Stimulated activated effector memory CD8-positive, alpha-beta T cell treated with anti-CD3 and anti-CD28 coated beads, Interleukin-12 subunit alpha, Interleukin-12 subunit beta, amount 100 ng/mL, for 72 hours (primary cell): ENCODE measurements around the gene TPP1.

Experiments used
- ATAC-seq: fragments of 150-1000 bp; cut with Tn5 transposase; 2 replicates; pipeline ENCODE4 v1.10.0; 2021
- DNase-seq, 2 donors: peaks; one replicate each; pipeline ENCODE4 v3.0.0; 2021 to 2022; ENCODE audit warnings: low spot score in 2 of 2
- H3K27ac Mint-ChIP-seq: one replicate; pipeline ENCODE4 v1.8.0; 2022; ENCODE audit warnings: mild to moderate bottlenecking, mixed read lengths
- H3K36me3 Mint-ChIP-seq: one replicate; pipeline ENCODE4 v1.8.0; 2022; ENCODE audit warnings: mild to moderate bottlenecking, mixed read lengths
- H3K4me1 Mint-ChIP-seq: one replicate; pipeline ENCODE4 v1.8.0; 2022; ENCODE audit warnings: mixed read lengths
- H3K4me3 Mint-ChIP-seq: one replicate; pipeline ENCODE4 v1.8.0; 2022; ENCODE audit warnings: mild to moderate bottlenecking, mixed read lengths
- H3K9me3 Mint-ChIP-seq: one replicate; pipeline ENCODE4 v1.8.0; 2022; ENCODE audit warnings: mixed read lengths

Gene TPP1

DNA sequence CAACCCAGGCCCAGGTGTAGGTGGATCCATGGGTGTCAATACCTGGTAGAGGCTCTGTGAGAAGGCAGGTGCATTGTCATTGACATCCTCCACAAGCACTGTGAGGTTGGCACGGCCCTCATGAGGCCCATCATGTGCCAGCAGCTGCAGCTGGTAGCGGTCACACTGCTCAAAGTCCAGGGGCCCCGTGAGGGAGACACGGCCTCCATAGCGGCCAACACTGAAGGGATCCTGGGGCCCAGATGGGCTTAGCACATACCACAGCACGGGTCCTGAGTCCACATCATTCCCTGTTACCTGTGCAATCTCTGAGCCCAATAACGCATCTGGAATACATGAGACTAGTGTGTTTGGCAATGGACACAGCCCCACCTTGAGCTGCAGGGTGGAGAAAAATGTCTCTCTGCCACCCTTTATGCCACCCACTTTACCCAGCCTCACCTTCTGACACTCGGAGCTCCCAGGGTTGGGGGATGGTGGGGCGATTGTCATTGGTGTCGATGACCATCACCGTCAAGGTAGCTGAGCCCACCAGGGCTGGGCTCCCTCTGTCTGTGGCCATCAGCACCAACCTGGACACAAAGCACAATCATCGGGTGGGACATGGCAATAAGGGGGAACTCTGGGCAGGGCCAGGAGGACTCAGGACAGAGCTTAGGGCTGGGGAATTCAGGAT, 6.1 kb upstream of the TPP1 start:
- Mint-ChIP-seq H3K4me1 (peaks cover 23% of the 10 kb centered on the region), H3K9me3 (no peaks in the 10 kb centered on the region), H3K4me3 (no peak overlapping the region), H3K36me3 (no peaks in the 10 kb centered on the region), H3K27ac (no peak overlapping the region)
- DNase-seq (no peak), ATAC-seq (no peak)

DNA sequence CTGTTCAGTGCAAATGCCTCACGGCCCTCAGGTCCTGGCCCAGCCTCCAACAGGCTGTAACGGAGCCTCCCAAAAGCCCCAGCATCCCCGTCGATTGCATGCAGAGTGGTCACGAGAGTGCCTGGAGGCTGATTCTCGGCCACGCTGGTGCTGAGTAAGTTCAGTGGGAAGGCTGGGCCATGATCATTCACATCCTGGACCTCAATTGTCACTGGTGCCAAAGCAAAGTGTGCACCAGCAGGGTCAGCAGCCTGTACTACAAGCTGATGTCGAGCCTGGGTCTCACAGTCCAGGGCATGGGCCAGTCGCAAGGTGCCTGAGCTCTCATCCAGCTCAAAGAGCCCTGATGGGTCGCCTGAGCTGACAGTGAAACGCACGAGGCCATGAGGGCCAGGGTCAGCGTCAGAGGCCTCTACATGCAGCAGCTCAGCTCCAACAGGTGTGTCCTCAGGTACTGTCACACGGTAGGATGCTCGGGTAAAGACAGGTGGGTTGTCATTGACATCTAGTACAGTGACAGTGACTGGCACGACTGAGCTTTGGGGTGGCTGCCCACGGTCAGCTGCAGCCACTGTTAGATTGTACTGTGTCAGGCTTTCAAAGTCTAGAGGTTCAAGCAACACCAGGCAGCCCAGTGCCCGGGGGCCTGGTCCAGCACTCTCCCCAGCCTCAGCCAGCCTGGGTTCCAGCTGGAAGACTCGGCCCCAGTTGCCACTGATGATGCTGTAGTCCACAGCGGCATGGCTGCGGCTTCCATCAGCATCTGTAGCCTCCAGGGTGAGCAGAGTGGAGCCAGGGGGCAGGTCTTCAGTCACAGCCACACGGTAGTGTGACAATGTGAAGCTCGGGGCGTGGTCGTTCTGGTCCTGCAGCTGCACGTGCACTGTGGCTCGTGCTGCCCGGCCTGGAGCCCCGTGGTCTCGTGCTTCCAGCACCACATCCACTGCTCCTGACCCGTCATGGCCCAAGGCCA, 4.5 kb upstream of the TPP1 start:
- no peak for ATAC-seq
- DNase-seq, result no peak
- Mint-ChIP-seq H3K27ac (no peak overlapping the region), H3K9me3 (no peaks in the 10 kb centered on the region), H3K36me3 (no peaks in the 10 kb centered on the region), H3K4me3 (no peak overlapping the region), H3K4me1 (peaks cover 23% of the 10 kb centered on the region)

DNA sequence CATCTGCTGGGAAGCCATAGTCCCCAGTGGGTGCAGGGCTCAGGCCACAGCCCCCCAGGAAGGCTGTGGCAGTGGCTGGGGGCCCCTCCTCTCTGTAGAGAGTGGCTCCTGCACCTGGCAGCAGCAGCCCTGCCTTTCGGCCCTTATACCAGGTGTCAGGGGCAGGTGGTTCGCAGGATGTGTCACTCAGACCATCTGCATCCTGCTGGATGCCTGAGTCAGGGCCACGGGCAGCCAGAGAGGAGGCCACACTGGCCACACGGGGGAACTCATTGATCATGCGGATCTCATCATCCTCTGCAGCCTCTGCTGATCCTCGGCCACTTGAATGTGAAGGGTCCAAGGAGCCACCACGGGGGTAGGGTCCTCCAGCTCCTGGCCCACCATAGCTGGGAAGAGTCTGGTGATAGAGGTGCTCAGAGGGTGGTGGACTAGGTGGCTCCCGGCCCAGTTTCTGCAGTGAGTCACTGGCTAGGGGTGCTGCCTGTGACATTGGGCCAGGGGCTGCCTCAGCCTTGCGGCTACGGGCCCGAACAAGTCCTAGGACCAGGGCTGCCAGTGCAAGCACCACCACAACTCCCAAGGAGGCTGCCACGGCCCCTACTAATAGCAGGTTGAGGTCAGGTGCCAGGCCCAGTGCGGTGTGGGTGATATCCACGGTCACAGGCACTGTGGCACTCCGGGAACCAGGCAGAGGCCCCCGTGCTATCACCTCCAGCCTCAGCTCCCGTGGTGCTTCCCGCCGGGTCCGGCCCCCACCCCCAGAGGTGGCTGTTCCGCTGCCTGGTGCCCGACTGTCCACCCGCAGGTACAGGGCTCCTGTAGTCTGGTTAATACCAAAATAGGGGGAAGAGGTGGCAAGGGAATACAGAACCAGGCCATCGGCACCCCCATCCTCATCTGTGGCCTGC, 3.3 kb upstream of the TPP1 start:
- Mint-ChIP-seq H3K4me1 (peaks cover 14% of the 10 kb centered on the region), H3K4me3 (no peak overlapping the region), H3K9me3 (no peaks in the 10 kb centered on the region), H3K36me3 (no peaks in the 10 kb centered on the region), H3K27ac (no peak overlapping the region)
- ATAC-seq (no peak), DNase-seq (no peak)

DNA sequence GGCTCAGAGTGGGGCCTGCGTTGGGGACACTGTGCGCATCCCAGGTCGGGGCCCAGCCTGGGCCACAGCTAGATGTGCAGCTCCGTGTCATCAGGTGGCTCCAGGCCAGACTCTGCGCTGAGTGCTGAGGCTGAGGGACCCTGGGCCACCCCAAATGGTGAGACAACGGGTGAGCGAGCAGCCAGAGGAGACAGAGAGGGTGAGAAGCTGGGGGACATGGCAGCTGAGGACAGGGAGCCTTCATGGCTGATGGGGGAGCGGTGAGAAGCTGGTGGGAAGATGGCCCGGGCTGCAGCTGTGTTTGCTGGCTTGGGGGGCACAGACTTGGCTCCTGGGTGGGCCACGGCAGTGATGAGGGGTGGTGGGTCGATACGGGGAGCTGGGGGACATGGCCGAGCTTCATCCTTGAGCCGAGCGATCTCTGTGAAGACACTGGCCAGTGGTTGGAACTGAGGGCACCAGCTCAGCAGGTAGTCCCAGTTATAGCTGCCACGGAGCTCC, 2.5 kb upstream of the TPP1 start:
- H3K27ac Mint-ChIP-seq, result peak overlapping the region; percentile 79
- H3K9me3 Mint-ChIP-seq, result no peaks in the 10 kb centered on the region
- DNase-seq (no peak), ATAC-seq (no peak)
- peaks cover 7% of the 10 kb centered on the region for H3K4me1 Mint-ChIP-seq
- no peak overlapping the region for H3K4me3 Mint-ChIP-seq
- no peaks in the 10 kb centered on the region for H3K36me3 Mint-ChIP-seq

DNA sequence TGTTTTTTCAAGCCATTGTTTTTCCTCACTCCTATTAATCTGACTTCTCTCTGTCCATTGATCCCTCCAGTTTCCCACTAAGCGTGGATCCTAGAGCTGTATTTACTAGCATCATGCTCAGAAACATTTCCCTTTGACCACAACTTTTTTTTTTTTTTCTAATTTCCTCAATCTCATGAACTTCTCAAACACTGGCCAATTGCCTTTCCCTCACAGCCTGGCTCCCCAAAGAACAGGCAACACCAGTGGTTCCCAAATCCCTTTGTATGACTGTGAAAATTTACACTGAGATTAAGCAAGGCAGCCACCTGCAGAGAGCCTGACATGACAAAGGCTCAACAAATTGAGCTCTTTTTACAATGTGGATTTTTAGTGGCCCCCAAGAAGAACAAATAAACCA, 1.4 kb upstream of the TPP1 start:
- H3K27ac Mint-ChIP-seq, result no peak overlapping the region
- no peaks in the 10 kb centered on the region for H3K36me3 Mint-ChIP-seq
- no peak for ATAC-seq
- H3K4me1 Mint-ChIP-seq, result no peaks in the 10 kb centered on the region
- no peak overlapping the region for H3K4me3 Mint-ChIP-seq
- no peak for DNase-seq
- no peaks in the 10 kb centered on the region for H3K9me3 Mint-ChIP-seq

DNA sequence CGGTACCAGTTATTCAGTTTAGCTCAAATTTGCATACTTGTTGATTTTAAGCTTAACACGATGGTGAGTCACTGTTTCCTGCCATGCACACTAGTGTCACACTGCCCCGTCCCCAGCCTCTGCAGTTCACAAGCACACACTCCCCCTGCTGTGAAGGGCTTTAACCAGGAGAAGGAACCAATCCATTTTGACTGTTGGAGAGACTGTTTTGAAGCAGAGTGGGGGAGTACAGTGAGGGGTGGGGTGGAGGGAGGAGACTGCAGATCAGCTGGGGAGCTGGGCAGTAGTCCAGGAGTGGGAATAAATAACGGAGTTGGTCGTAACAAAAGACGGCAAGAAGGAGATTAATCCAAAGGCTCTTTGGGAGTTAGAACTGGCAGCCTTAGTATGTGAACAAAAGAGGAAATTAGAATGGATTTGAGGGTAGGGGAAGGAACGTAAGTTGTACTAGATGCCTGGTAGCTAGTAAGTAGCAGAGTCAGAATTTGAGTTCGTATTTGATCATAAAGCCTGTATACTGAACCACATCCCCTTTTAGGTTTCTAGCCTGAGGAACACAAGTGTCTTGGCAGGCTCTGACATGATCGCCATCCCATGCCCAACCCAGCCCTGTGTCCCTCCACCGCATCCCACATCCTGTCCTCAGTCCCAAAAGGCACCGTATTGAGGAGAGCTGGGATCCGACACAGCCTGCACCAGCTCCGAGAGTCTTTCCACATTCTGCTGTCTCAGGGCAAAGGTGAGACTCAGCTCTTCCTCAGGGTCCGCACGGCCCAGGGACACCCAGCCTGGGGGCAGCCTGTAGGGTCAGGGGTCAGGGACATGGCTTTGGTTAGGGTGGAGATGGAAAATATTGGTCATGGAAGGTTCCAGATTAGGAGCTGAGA, 862 bp downstream of the TPP1 start:
- H3K27ac Mint-ChIP-seq, result no peak overlapping the region
- no peak overlapping the region for H3K4me3 Mint-ChIP-seq
- ATAC-seq (peak; percentile 73), DNase-seq (peak; percentile 23 to 70)
- no peaks in the 10 kb centered on the region for H3K36me3 Mint-ChIP-seq
- no peaks in the 10 kb centered on the region for H3K4me1 Mint-ChIP-seq
- H3K9me3 Mint-ChIP-seq, result no peaks in the 10 kb centered on the region

DNA sequence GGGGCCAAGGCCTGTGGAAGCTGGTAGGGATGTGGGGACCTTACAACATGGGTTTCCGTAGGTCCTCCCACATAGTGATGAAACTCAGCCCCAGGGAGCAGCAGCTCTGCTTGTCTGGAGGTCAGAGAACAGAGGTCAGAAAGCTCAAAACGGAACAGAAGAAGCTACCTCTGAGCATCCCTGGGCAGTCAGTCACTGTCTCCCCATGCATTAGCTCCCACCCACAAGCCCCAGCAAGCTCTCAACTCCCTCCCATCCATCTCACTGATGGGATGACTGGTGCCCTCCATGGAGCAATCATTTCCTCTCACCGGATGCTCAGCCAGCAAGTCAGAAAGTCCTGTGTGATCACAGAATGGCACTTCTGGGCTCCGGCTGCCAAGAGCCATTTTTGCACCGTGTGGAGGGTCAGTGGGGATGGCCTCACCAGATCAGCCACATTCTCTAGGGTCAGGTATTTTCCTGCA, 1.9 kb downstream of the TPP1 start:
- Mint-ChIP-seq H3K4me1 (no peaks in the 10 kb centered on the region), H3K27ac (no peak overlapping the region), H3K36me3 (no peaks in the 10 kb centered on the region), H3K9me3 (no peaks in the 10 kb centered on the region), H3K4me3 (no peak overlapping the region)
- DNase-seq (no peak), ATAC-seq (no peak)

DNA sequence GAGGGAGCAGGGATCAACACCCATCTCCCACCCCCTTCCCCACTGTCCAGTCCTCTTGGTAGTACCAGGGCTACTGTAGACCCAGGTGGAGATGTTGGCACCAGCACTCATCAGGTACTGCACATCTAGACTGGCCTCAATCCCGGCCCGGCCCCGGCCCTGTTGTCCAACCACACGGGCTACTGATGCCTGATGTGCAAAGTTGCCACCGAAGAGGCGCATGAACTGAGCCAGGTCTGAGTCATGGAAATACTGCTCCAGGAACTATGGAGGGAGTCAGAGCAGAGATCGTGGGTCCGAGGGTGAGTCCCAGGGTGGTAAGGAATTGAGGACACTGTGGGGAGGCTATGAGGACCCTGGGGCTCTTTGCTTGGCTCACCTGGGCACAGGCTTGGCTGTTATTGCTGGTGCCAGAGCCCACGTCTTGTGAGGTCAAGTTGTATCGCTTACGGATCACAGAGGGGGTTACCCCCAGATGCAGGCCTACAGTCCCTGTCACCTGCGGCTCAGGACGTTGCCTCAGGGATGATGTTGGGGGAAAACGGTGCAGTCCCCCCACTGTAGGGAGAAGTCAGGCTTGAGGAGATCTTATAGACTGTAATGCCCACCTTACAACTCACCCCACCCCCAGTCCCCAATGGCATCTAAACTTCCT, 2.5 kb downstream of the TPP1 start:
- H3K27ac Mint-ChIP-seq, result no peak overlapping the region
- H3K36me3 Mint-ChIP-seq, result no peaks in the 10 kb centered on the region
- H3K4me1 Mint-ChIP-seq, result no peaks in the 10 kb centered on the region
- H3K9me3 Mint-ChIP-seq, result no peaks in the 10 kb centered on the region
- H3K4me3 Mint-ChIP-seq, result no peak overlapping the region
- ATAC-seq (no peak), DNase-seq (no peak)

DNA sequence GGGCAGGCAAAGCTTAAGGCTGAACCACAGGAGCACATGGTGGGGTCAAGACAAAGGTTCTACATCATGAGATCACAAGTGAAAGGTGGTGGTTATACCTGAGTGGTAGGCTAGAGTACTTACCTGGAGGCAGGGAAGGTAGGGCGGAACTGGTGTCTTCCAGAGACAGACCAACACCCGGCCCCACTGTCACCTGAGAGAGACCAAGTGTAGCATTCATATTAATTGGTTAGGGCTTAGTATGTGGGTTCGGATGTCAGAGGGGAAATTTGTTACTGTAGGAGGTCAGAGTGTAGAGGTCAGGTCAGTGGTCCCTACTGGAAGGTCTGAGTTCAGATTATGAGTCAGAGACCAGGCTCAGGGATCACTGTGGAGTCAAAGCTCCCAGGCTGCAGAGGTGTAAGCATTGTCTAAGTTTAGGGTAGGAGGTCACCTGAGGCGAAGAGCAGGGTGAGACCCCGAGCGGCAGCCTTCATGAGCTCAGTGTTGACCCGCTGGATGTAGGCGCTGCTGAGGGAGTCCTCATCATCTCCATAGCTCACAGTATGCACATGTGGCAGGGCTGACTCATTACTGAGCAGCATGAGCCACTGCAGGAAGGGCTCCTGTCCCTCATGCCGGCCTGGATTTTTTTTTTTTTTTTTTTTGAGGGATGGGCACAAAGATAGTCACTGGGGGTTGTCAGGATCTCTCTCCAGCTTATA, 3.2 kb downstream of the TPP1 start:
- Mint-ChIP-seq H3K4me3 (peak overlapping the region; percentile 7), H3K9me3 (no peaks in the 10 kb centered on the region), H3K27ac (no peak overlapping the region), H3K36me3 (peaks cover 6% of the 10 kb centered on the region), H3K4me1 (peaks cover 5% of the 10 kb centered on the region)
- DNase-seq (no peak), ATAC-seq (no peak)

DNA sequence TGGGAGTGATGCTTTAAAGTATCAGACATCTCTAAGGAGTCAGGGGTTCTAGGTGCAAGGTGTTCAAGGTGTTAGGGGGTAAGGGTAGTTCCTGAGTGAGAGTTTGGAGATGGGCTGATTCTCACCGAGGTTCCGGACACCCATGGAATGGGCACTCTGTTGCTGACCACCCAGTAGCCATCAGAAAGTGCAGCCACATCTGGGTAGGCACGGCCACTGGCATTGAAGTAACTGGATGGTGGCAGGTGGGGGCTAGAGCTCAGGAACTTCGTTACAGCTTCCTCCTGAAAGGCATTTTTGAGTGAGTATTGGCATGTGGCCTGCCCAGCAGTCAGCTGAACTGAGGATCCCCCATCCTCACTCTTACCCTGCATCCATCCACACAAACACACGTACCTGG, 4.2 kb downstream of the TPP1 start:
- no peak overlapping the region for H3K4me3 Mint-ChIP-seq
- no peak overlapping the region for H3K27ac Mint-ChIP-seq
- no peaks in the 10 kb centered on the region for H3K9me3 Mint-ChIP-seq
- ATAC-seq (no peak), DNase-seq (no peak)
- H3K4me1 Mint-ChIP-seq, result peaks cover 15% of the 10 kb centered on the region
- H3K36me3 Mint-ChIP-seq, result peaks cover 16% of the 10 kb centered on the region

DNA sequence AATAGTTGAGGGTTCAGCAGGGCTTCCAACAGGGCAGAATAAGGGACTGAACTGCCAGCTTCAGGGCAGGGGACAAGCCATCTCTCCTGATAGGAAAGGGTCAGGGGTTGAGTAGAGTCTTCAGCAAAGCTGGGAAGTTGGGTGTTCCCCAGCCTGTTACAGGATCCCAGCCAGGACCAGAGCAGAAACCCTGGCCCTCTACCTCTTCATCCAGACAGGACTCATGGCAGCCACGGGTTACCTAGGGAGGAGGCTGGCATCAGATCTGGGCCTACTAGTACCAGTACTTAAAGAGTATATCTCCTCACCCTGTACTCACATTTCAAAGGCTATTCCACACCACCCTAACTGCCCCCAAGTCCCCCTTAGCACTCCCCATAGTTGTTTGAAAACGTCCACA, 4.8 kb downstream of the TPP1 start:
- peaks cover 21% of the 10 kb centered on the region for H3K4me1 Mint-ChIP-seq
- DNase-seq (no peak), ATAC-seq (no peak)
- no peak overlapping the region for H3K4me3 Mint-ChIP-seq
- H3K27ac Mint-ChIP-seq, result no peak overlapping the region
- no peaks in the 10 kb centered on the region for H3K9me3 Mint-ChIP-seq
- peaks cover 22% of the 10 kb centered on the region for H3K36me3 Mint-ChIP-seq

DNA sequence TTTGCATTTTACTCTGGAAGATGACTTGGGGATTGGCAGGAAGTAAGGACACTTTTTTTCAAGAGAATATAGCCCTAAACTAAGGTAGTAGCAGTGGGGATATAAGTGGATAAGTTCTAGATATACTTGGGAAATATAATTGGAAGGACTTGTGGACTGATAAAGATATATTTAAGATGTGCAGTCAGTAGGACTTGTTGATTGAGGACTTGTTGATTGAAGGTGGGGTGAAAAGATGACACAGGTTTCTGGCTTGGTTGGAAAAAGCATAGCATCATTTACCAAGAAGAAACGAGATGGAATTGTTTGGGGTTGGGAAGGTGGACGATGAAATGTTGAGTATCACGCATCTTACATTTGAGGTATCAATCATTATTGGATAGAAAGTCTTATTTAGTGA, 5.7 kb downstream of the TPP1 start:
- Mint-ChIP-seq H3K36me3 (peaks cover 32% of the 10 kb centered on the region), H3K9me3 (no peaks in the 10 kb centered on the region), H3K4me1 (peaks cover 30% of the 10 kb centered on the region), H3K4me3 (no peak overlapping the region), H3K27ac (no peak overlapping the region)
- ATAC-seq (no peak), DNase-seq (no peak)

DNA sequence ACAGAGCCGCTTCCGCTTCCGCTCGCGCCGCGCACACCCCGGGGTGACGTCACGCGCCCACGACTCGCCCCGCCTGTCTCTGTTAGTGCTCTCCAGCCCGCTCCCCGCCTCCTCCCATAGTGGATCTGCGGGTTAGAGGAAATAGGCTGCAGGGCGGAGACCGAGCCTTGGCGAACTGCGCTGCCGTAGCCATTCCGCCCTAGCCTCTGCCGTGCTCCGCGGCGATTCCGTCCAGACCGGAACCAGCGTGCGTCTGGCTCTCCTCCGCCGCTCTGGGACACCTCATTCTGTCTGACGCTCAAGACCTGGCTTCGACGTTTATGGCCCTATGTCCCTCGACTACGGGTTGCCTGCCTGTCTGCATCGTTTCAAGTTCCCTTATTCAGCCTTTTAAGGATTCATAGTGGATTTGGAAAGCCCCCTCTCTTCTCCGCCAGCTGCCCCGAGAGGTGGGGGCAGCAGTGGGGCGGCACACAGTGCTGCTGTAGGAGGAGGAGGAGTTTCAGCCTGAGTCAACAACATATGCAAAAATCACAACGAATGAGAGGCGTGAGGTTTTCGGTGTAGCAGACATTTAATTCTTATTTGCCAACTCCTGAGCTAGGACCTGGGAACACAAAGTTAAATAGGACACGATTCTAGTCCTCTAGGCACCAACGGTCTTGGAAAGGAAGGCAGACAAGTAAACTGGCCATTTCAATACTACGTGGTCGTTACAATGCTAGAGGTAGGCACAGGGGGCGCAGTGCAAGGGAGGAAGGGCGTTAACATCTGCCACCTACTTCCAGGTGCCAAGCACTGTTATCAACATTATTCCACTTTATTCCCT, 6.8 kb downstream of the TPP1 start, which contains the start of gene TAF10:
TAF10 (minus strand) TSS at position 4 of the 829 bp plus-strand sequence. CDS start 27 bp downstream, outside the sequence.
- ATAC-seq, result peak; percentile 90
- Mint-ChIP-seq H3K4me1 (peaks cover 36% of the 10 kb centered on the region), H3K4me3 (no peak within 1 kb of the TSS), H3K9me3 (no peaks in the 10 kb centered on the region), H3K27ac (no peak within 1 kb of the TSS), H3K36me3 (peaks cover 42% of the 10 kb centered on the region)
- peak; percentile 86 to 96 for DNase-seq
